ENCODE results near the gene C16orf86.

Gene C16orf86

GRCh38 chr16:67664258-67664657, 2.4 kb upstream of the C16orf86 start (continued):
- no peak for TF ChIP-seq CSRNP3 (CRISPR knock-in tag; IDR thresholded peaks at IDR 0.05)
- TF ChIP-seq ZNF565 (CRISPR knock-in tag; conservative IDR thresholded peaks at IDR 0.05; ENCODE audit: low read depth), result no peak
- TF ChIP-seq BACH2 (CRISPR knock-in tag; IDR thresholded peaks at IDR 0.05; ENCODE audit: borderline replicate concordance), result no peak
- TF ChIP-seq GLIS3 (CRISPR knock-in tag; IDR thresholded peaks at IDR 0.05), result no peak
- TF ChIP-seq ZFP30 (CRISPR knock-in tag; IDR thresholded peaks at IDR 0.05), result no peak
- TF ChIP-seq CREB5 (CRISPR knock-in tag; IDR thresholded peaks at IDR 0.05; ENCODE audit: low read depth), result no peak
- TF ChIP-seq ESRRG (CRISPR knock-in tag; IDR thresholded peaks at IDR 0.05), result no peak

GRCh38 chr16:67664871-67665270, 1.7 kb upstream of the C16orf86 start:
- no peak for TF ChIP-seq ZNF70 (CRISPR knock-in tag; IDR thresholded peaks at IDR 0.05)
- no peak for TF ChIP-seq GLIS3 (CRISPR knock-in tag; IDR thresholded peaks at IDR 0.05)
- ATAC-seq, result no peak

- ATAC-seq, result no peak
- TF ChIP-seq CSDC2 (CRISPR knock-in tag; IDR thresholded peaks at IDR 0.05) (no peak), RARB (CRISPR knock-in tag; IDR thresholded peaks at IDR 0.05) (no peak), ARNTL (CRISPR knock-in tag; IDR thresholded peaks at IDR 0.05; ENCODE audit: borderline replicate concordance, low read depth) (no peak), TOX (CRISPR knock-in tag; IDR thresholded peaks at IDR 0.05; ENCODE audit: borderline replicate concordance) (no peak), BACH2 (CRISPR knock-in tag; IDR thresholded peaks at IDR 0.05; ENCODE audit: borderline replicate concordance) (no peak), ZFP3 (CRISPR knock-in tag; IDR thresholded peaks at IDR 0.05) (no peak), TCF4 (CRISPR knock-in tag; IDR thresholded peaks at IDR 0.05; ENCODE audit: borderline replicate concordance) (no peak), OSR1 (CRISPR knock-in tag; IDR thresholded peaks at IDR 0.05) (no peak), CREB5 (CRISPR knock-in tag; IDR thresholded peaks at IDR 0.05; ENCODE audit: low read depth) (no peak)
These were observed 1.0 kb upstream of the C16orf86 start for GRCh38 chr16:67665598-67665997.

GRCh38 chr16:67666032-67666551, 522 bp upstream of the C16orf86 start:
- TF ChIP-seq TOX (CRISPR knock-in tag; IDR thresholded peaks at IDR 0.05; ENCODE audit: borderline replicate concordance) (no peak), SNAI2 (CRISPR knock-in tag; IDR thresholded peaks at IDR 0.05) (no peak), TCF4 (CRISPR knock-in tag; IDR thresholded peaks at IDR 0.05; ENCODE audit: borderline replicate concordance) (no peak), OSR1 (CRISPR knock-in tag; IDR thresholded peaks at IDR 0.05) (no peak), PATZ1 (CRISPR knock-in tag; IDR thresholded peaks at IDR 0.05; ENCODE audit: borderline replicate concordance) (no peak), ZFP3 (CRISPR knock-in tag; IDR thresholded peaks at IDR 0.05) (no peak), ARNTL (CRISPR knock-in tag; IDR thresholded peaks at IDR 0.05; ENCODE audit: borderline replicate concordance, low read depth) (no peak), POU6F1 (CRISPR knock-in tag; IDR thresholded peaks at IDR 0.05; ENCODE audit: borderline replicate concordance, low read depth) (no peak), GLIS3 (CRISPR knock-in tag; IDR thresholded peaks at IDR 0.05) (no peak), ESRRG (CRISPR knock-in tag; IDR thresholded peaks at IDR 0.05) (no peak), ZC3H10 (CRISPR knock-in tag; IDR thresholded peaks at IDR 0.05) (no peak), RARB (CRISPR knock-in tag; IDR thresholded peaks at IDR 0.05) (no peak), CSRNP3 (CRISPR knock-in tag; IDR thresholded peaks at IDR 0.05) (no peak), ZNF565 (CRISPR knock-in tag; conservative IDR thresholded peaks at IDR 0.05; ENCODE audit: low read depth) (no peak), ISL1 (CRISPR knock-in tag; IDR thresholded peaks at IDR 0.05) (no peak)
- peak; percentile 22 for ATAC-seq

Data from SK-N-SH treated with all-trans-retinoic acid at 6 μM for 48 hours (cell line).